Stimulated activated CD4-positive, alpha-beta T cell treated with anti-CD3 and anti-CD28 coated beads, Interleukin-1b, Interleukin-23, amount 100 ng/mL, for 4 hours (primary cell): ENCODE measurements around the gene DOCK11.
A peak's percentile ranks its signal among the peaks of the same experiment; 100 is the strongest.

ENCODE experiments used
- DNase-seq, 2 donors: peaks; one replicate each; pipeline ENCODE4 v3.0.0-alpha.2; 2020; ENCODE audit warnings: low read depth in 2 of 2

Gene DOCK11

GRCh38 chrX:118530219-118530911 lies 34.8 kb downstream of the DOCK11 start:
- DNase-seq: no peak

GRCh38 chrX:118534716-118535493 lies 39.3 kb downstream of the DOCK11 start:
- no peak for DNase-seq

GRCh38 chrX:118536204-118536603 lies 40.6 kb downstream of the DOCK11 start:
- DNase-seq: no peak

GRCh38 chrX:118536687-118537461 lies 41.3 kb downstream of the DOCK11 start:
- DNase-seq: peak in 1 of 2 donors; percentile 21

GRCh38 chrX:118538386-118538785 lies 42.8 kb downstream of the DOCK11 start:
- no peak for DNase-seq

- DNase-seq: no peak
These were observed 44.7 kb downstream of the DOCK11 start for GRCh38 chrX:118540342-118540741.

- DNase-seq: no peak
These were observed 45.9 kb downstream of the DOCK11 start for GRCh38 chrX:118541482-118541881.

- DNase-seq: no peak
These were observed 49.9 kb downstream of the DOCK11 start for GRCh38 chrX:118545510-118545909.

- DNase-seq: no peak
These were observed 53.2 kb downstream of the DOCK11 start for GRCh38 chrX:118548841-118549240.

GRCh38 chrX:118550792-118551191 lies 55.2 kb downstream of the DOCK11 start:
- no peak for DNase-seq

GRCh38 chrX:118551426-118551825 lies 55.8 kb downstream of the DOCK11 start:
- no peak for DNase-seq

GRCh38 chrX:118552121-118552900 lies 56.7 kb downstream of the DOCK11 start:
- DNase-seq: no peak

- DNase-seq: no peak
These were observed 57.6 kb downstream of the DOCK11 start for GRCh38 chrX:118553042-118553710.

GRCh38 chrX:118554511-118554910 lies 58.9 kb downstream of the DOCK11 start:
- DNase-seq: no peak

GRCh38 chrX:118558926-118559325 lies 63.3 kb downstream of the DOCK11 start:
- no peak for DNase-seq

GRCh38 chrX:118560489-118560888 lies 64.9 kb downstream of the DOCK11 start:
- DNase-seq: no peak

- no peak for DNase-seq
These were observed 67.1 kb downstream of the DOCK11 start for GRCh38 chrX:118562582-118563164.

GRCh38 chrX:118564498-118564897 lies 68.9 kb downstream of the DOCK11 start:
- DNase-seq: no peak

GRCh38 chrX:118565853-118566252 lies 70.2 kb downstream of the DOCK11 start:
- no peak for DNase-seq

GRCh38 chrX:118566359-118566758 lies 70.7 kb downstream of the DOCK11 start:
- no peak for DNase-seq

GRCh38 chrX:118569676-118570075 lies 74.1 kb downstream of the DOCK11 start:
- no peak for DNase-seq
